PC-3 (cell line): ENCODE results near the gene MAP2K7. TPM values are rescaled to one million over a fixed set of nuclear protein-coding genes. Genes with fewer than 3 reads are reported as not detected.
A peak's percentile ranks its signal among the peaks of the same experiment; 100 is the strongest.

Experiments
- ATAC-seq: fragments of 200-7000 bp; cut with Tn5 transposase; 2 replicates; pipeline ENCODE4 v1.9.1; 2020; ENCODE audit warnings: mild to moderate bottlenecking, moderate library complexity
- BruUV-seq: library from RNA; stranded (reverse); fragments of 400-500 nt; replicated peaks from 2 replicates; lab custom pipeline; 2021; lab: Mats Ljungman, UMichigan
- CTCF ChIA-PET: fragments of 300-600 bp; sonication (Branson Sonifier 250); formaldehyde crosslinking; loops from one replicate; lab custom pipeline; 2022; ENCODE audit warnings: antibody characterized with exemption; lab: Charles Lee
- POLR2A ChIA-PET: fragments of 300-600 bp; sonication (Branson Sonifier 250); formaldehyde crosslinking; loops from one replicate; lab custom pipeline; 2022; ENCODE audit warnings: antibody characterized with exemption; ENCODE audit not compliant: unreplicated experiment; lab: Charles Lee
- DNase-seq: peaks from one replicate; pipeline ENCODE4 v3.0.0-alpha.2; 2015
- H2AFZ ChIP-seq: fragments of 300-600 bp; sonication (generic); 2 replicates; pipeline ENCODE4 v1.6.0; 2016; ENCODE audit warnings: antibody characterized with exemption, low read length
- H3F3A ChIP-seq: fragments of 300-600 bp; sonication (generic); one replicate; pipeline ENCODE4 v1.6.0; 2017; ENCODE audit warnings: antibody characterized with exemption, low read length, control low read depth, mild to moderate bottlenecking; ENCODE audit not compliant: unreplicated experiment
- H3K27ac ChIP-seq: fragments of 300-600 bp; sonication (generic); 2 replicates; pipeline ENCODE4 v1.5.1; 2016; ENCODE audit warnings: mild to moderate bottlenecking, low read length
- H3K27me3 ChIP-seq: fragments of 300-600 bp; sonication (generic); 2 replicates; pipeline ENCODE4 v1.6.1; 2016; ENCODE audit warnings: low read length, mixed read lengths
- H3K36me3 ChIP-seq: fragments of 300-600 bp; sonication (generic); 2 replicates; pipeline ENCODE4 v1.6.1; 2016; ENCODE audit warnings: low read depth, mixed run types, low read length, mixed read lengths
- H3K4me1 ChIP-seq: fragments of 300-600 bp; sonication (generic); 2 replicates; pipeline ENCODE4 v1.5.1; 2016; ENCODE audit warnings: low read length; ENCODE audit not compliant: insufficient read depth
- H3K4me2 ChIP-seq: fragments of 300-600 bp; sonication (generic); 2 replicates; pipeline ENCODE4 v1.6.0; 2016; ENCODE audit warnings: low read length
- H3K4me3 ChIP-seq: fragments of 300-600 bp; sonication (generic); 2 replicates; pipeline ENCODE4 v1.5.1; 2016; ENCODE audit warnings: mild to moderate bottlenecking, low read length, mixed read lengths
- H3K79me2 ChIP-seq: fragments of 300-600 bp; sonication (generic); 2 replicates; pipeline ENCODE4 v1.6.1; 2017; ENCODE audit warnings: low read length, mixed read lengths
- H3K9ac ChIP-seq: fragments of 300-600 bp; sonication (generic); 2 replicates; pipeline ENCODE4 v1.6.0; 2016; ENCODE audit warnings: mild to moderate bottlenecking, low read length
- H3K9me2 ChIP-seq: fragments of 300-600 bp; sonication (generic); replicated peaks from 2 replicates; pipeline ENCODE4 v1.6.1; 2016; ENCODE audit warnings: mixed run types, low read length, mixed read lengths
- H3K9me3 ChIP-seq: fragments of 300-600 bp; sonication (generic); 2 replicates; pipeline ENCODE4 v1.6.1; 2016; ENCODE audit warnings: low read length, mixed read lengths
- H4K20me1 ChIP-seq: fragments of 300-600 bp; sonication (generic); 2 replicates; pipeline ENCODE4 v1.6.1; 2016; ENCODE audit warnings: low read length, mixed read lengths
- EZH2 ChIP-seq: fragments of 300-600 bp; sonication (generic); IDR thresholded peaks from one replicate; pipeline ENCODE4 v1.6.1; 2017; ENCODE audit warnings: antibody characterized with exemption, mild to moderate bottlenecking, low read length; ENCODE audit not compliant: unreplicated experiment
- EZH2phosphoT487 ChIP-seq: fragments of 300-600 bp; sonication (generic); IDR thresholded peaks from 2 replicates; pipeline ENCODE4 v1.6.1; 2018; ENCODE audit warnings: mild to moderate bottlenecking, antibody characterized with exemption, low read length, borderline replicate concordance
- intact Hi-C: fragments of 100-400 bp; cut with micrococcal nuclease; formaldehyde crosslinking; loops from 2 replicates; pipeline ENCODE4 v1.9.0; 2023
- total RNA-seq: library from RNA; depleted of rRNA; stranded (reverse); fragments of >200 nt; gene quantifications from 2 replicates; pipeline ENCODE4 v1.2.3, GENCODE V29; 2014
- TF ChIP-seq, protein P1 (sequence below): fragments of 300-600 bp; sonication (generic); conservative IDR thresholded peaks from 2 replicates; pipeline ENCODE4 v1.5.1; 2017; ENCODE audit warnings: antibody characterized with exemption, low read depth, mild to moderate bottlenecking, low read length

Gene MAP2K7
- total RNA-seq, 1 experiment from 2014 or later: 39.3 TPM

DNA sequence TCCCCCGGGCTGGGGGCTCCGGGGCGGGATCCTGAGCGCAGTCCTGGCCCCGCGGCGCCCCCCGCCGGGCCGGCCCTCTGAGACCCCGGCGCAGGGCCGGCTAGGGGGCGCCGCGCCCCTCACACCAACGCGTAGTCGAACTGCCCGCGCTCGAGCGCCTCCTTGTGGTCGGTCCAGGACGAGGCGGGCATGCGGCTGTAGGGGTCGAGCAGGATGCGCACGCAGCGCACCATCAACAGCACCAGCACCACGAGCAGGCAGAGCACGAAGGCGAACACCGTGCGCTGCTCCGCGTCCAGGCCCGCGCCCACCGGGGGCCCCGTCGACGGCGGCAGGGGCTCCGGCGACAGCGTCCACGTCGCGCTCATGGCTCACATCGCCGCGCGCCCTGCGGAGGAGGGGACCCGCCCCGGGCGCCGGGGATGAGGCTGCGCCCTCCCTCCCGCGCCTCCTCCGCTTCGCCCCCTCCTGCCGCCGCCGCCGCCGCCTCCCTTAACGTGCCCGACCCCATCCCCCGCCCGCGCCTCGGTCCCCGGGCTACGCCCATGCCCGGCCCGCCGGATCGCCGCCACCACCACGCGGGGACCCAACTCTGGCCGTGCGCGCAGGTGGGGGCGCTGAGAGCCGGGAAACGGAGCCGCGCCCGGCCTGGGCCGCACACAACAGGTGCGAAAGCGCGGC lies 21.6 kb downstream of the MAP2K7 start:
- ATAC-seq (peak; percentile 26), DNase-seq (peak; percentile 84)
- intact Hi-C loops: loop anchor here (5.0 kb wide), 1 partner anchor 73 kb away; no protein-coding TSS in a partner anchor
- no peaks in the 10 kb centered on the region for H3K27me3 ChIP-seq
- no peak overlapping the region for H3K27ac ChIP-seq
- H3K4me1 ChIP-seq: peaks cover 48% of the 10 kb centered on the region
- no peaks in the 10 kb centered on the region for H3K9me3 ChIP-seq
- POLR2A ChIA-PET: no interaction called here
- H3F3A ChIP-seq: no peaks in the 10 kb centered on the region
- 0 out of 2 replicates have a peak, but pooled peaks cover 5% of the 10 kb centered on the region for H3K79me2 ChIP-seq
- peak overlapping the region; percentile 55 for H3K4me3 ChIP-seq
- H3K9ac ChIP-seq: no peak overlapping the region
- peak overlapping the region; percentile 79 for H3K4me2 ChIP-seq
- 0 out of 2 replicates have a peak, but pooled peaks cover 9% of the 10 kb centered on the region for H4K20me1 ChIP-seq
- TF ChIP-seq, protein P1, sequence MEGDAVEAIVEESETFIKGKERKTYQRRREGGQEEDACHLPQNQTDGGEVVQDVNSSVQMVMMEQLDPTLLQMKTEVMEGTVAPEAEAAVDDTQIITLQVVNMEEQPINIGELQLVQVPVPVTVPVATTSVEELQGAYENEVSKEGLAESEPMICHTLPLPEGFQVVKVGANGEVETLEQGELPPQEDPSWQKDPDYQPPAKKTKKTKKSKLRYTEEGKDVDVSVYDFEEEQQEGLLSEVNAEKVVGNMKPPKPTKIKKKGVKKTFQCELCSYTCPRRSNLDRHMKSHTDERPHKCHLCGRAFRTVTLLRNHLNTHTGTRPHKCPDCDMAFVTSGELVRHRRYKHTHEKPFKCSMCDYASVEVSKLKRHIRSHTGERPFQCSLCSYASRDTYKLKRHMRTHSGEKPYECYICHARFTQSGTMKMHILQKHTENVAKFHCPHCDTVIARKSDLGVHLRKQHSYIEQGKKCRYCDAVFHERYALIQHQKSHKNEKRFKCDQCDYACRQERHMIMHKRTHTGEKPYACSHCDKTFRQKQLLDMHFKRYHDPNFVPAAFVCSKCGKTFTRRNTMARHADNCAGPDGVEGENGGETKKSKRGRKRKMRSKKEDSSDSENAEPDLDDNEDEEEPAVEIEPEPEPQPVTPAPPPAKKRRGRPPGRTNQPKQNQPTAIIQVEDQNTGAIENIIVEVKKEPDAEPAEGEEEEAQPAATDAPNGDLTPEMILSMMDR: peak; percentile 93
- no peak for TF ChIP-seq EZH2phosphoT487
- no peak for TF ChIP-seq EZH2
- H3K36me3 ChIP-seq: peaks cover 3% of the 10 kb centered on the region; the same call in 1 of the 2 replicates
- no peaks in the 10 kb centered on the region for H3K9me2 ChIP-seq
- H2AFZ ChIP-seq: peak overlapping the region; percentile 63
- CTCF ChIA-PET: no interaction called here
- no TSS peak for BruUV-seq

DNA sequence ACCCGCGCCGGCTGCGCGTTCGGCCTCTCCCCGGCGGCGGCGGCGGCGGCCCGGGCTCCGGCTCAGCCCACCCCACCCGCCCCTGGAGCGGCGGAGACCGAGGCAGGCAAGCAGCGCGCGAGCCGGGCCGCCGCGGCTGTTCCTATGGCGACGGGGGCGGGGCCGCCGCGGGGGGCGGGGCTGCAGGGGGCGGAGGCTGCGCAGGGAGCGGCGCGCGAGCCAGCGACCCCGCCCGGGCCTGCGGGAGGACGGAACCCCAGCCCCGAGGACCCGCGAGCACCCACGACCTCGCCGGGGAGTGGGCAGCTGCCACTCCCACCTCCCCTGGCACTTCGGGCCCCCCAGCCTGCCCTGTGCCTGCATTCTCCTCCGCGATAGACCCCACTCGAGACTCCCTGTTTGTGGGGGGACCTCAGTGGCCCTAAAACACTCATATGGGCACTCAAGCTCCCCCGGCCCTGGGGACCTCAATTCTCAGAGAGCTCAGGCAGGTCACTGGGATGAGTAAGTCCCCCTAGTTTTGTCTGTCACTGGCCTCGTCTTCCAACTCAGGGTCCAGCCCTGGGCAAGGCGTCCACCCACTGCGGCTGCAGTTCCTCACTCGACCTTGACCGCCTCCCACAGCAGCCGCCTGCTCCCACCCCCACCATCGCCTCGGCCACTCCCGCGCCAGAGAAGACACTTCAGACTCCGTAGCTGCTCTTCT lies 22.5 kb downstream of the MAP2K7 start, which contains the start of gene CTXN1:
TSS of gene CTXN1 (minus strand) at position 115 of the 706 bp plus-strand sequence. CDS start 597 bp downstream, outside the sequence.
- Histone ChIP-seq H3K4me3 (peak within 1 kb of the TSS; percentile 57), H4K20me1 (0 out of 2 replicates have a peak, but pooled peaks cover 9% of the 10 kb centered on the region), H3K36me3 (peaks cover 11% of the 10 kb centered on the region), H3K4me2 (peak within 1 kb of the TSS; percentile 88), H3K4me1 (peaks cover 50% of the 10 kb centered on the region), H3K27ac (no peak within 1 kb of the TSS), H3K9ac (no peak within 1 kb of the TSS), H3K79me2 (0 out of 2 replicates have a peak, but pooled peaks cover 5% of the 10 kb centered on the region), H3K9me3 (no peaks in the 10 kb centered on the region), H3F3A (no peaks in the 10 kb centered on the region), H3K9me2 (no peaks in the 10 kb centered on the region), H3K27me3 (no peaks in the 10 kb centered on the region), H2AFZ (peak within 1 kb of the TSS; percentile 63)
- POLR2A ChIA-PET: no interaction called here
- ATAC-seq (peak; percentile 54), DNase-seq (peak; percentile 71)
- TF ChIP-seq EZH2phosphoT487: no peak
- TF ChIP-seq, protein P1: no peak
- TF ChIP-seq EZH2: no peak
- CTCF ChIA-PET: no interaction called here
- no TSS peak for BruUV-seq
- intact Hi-C loops: loop anchor here (5.0 kb wide), 1 partner anchor 74 kb away; no protein-coding TSS in a partner anchor
